ENCODE measurements around the gene NBDY. TPM values are rescaled to one million over a fixed set of nuclear protein-coding genes. Genes with fewer than 3 reads are reported as not detected.
"Not testable (repeated sequence)": the region's sequence is repeated elsewhere in the genome, so short reads cannot be mapped to it uniquely, and the experiment has no call there.

NBDY gene
- total RNA-seq, 1 donor from 2014 or later, result 30.7 TPM

- Histone ChIP-seq H3K36me3 (no peaks in the 10 kb centered on the region), H3K4me1 (peaks cover 5% of the 10 kb centered on the region), H3K4me3 (no peak overlapping the region), H3K9me3 (no peaks in the 10 kb centered on the region), H3K27me3 (no peaks in the 10 kb centered on the region), H3K27ac (no peak overlapping the region)
- intact Hi-C loops (cut with DNase I), result no loop called here
- ATAC-seq, result peak; percentile 5
- peak; percentile 21 for DNase-seq
- TF ChIP-seq CTCF (IDR thresholded peaks at IDR 0.05), result no peak
Measured at GRCh38 chrX:56765811-56766553, 36.9 kb downstream of the NBDY start.

GRCh38 chrX:56766554-56767347 lies 37.7 kb downstream of the NBDY start:
- no peak overlapping the region for H3K27ac ChIP-seq
- no peaks in the 10 kb centered on the region for H3K36me3 ChIP-seq
- H3K4me3 ChIP-seq, result no peak overlapping the region
- ATAC-seq (no peak), DNase-seq (peak; percentile 21)
- H3K4me1 ChIP-seq, result peaks cover 5% of the 10 kb centered on the region
- TF ChIP-seq CTCF (IDR thresholded peaks at IDR 0.05), result no peak
- H3K27me3 ChIP-seq, result no peaks in the 10 kb centered on the region
- H3K9me3 ChIP-seq, result no peaks in the 10 kb centered on the region
- intact Hi-C loops (cut with DNase I), result no loop called here

- H3K9me3 ChIP-seq; intact Hi-C loops (cut with DNase I); H3K27ac ChIP-seq; H3K27me3 ChIP-seq; H3K4me1 ChIP-seq; H3K36me3 ChIP-seq; H3K4me3 ChIP-seq: not testable (repeated sequence)
- DNase-seq (peak; percentile 17), ATAC-seq (peak; percentile 3)
Measured at GRCh38 chrX:56767348-56768119, 38.5 kb downstream of the NBDY start.

- H3K4me1 ChIP-seq; intact Hi-C loops (cut with DNase I); H3K27ac ChIP-seq; H3K9me3 ChIP-seq; DNase-seq; H3K27me3 ChIP-seq; H3K4me3 ChIP-seq; H3K36me3 ChIP-seq: not testable (repeated sequence)
- ATAC-seq, result peak; percentile 21
Measured at GRCh38 chrX:56768120-56768660, 39.1 kb downstream of the NBDY start.

GRCh38 chrX:56772675-56773521 lies 43.9 kb downstream of the NBDY start:
- ATAC-seq, result peak; percentile 13
- H3K27ac ChIP-seq; intact Hi-C loops (cut with DNase I); H3K36me3 ChIP-seq; H3K4me3 ChIP-seq; DNase-seq; H3K27me3 ChIP-seq; H3K4me1 ChIP-seq; H3K9me3 ChIP-seq: not testable (repeated sequence)

GRCh38 chrX:56773522-56774060 lies 44.5 kb downstream of the NBDY start:
- H3K27me3 ChIP-seq; H3K4me3 ChIP-seq; H3K36me3 ChIP-seq; DNase-seq; H3K9me3 ChIP-seq; H3K4me1 ChIP-seq; intact Hi-C loops (cut with DNase I); H3K27ac ChIP-seq: not testable (repeated sequence)
- ATAC-seq, result peak; percentile 1

- H3K4me3 ChIP-seq; H3K27me3 ChIP-seq; H3K27ac ChIP-seq; H3K4me1 ChIP-seq; intact Hi-C loops (cut with DNase I); H3K9me3 ChIP-seq; H3K36me3 ChIP-seq; DNase-seq: not testable (repeated sequence)
- peak; percentile 19 for ATAC-seq
Measured at GRCh38 chrX:56778099-56778923, 49.3 kb downstream of the NBDY start.

- intact Hi-C loops (cut with DNase I); H3K27ac ChIP-seq; H3K36me3 ChIP-seq; H3K4me1 ChIP-seq; H3K4me3 ChIP-seq; H3K9me3 ChIP-seq; H3K27me3 ChIP-seq; DNase-seq: not testable (repeated sequence)
- ATAC-seq, result peak; percentile 28
Measured at GRCh38 chrX:56778924-56779468, 50.0 kb downstream of the NBDY start.

GRCh38 chrX:56780681-56781649 lies 51.9 kb downstream of the NBDY start:
- intact Hi-C loops (cut with DNase I); H3K27me3 ChIP-seq: not testable (repeated sequence)

More at GRCh38 chrX:56780681-56781649, 51.9 kb downstream of the NBDY start:
- not testable (repeated sequence) for ATAC-seq, H3K4me3 ChIP-seq, H3K9me3 ChIP-seq, H3K4me1 ChIP-seq, H3K36me3 ChIP-seq, H3K27ac ChIP-seq, DNase-seq

Measured in upper lobe of right lung (tissue), 1 donor.